Right lobe of liver (tissue), 4 donors: ENCODE measurements around the gene CHM.

Experiments used
- POLR2A ChIP-seq: fragments of 450-650 bp; IDR thresholded peaks from one replicate; pipeline ENCODE4 v1.6.1; 2017; ENCODE audit warnings: antibody characterized with exemption, mild to moderate bottlenecking
- TF ChIP-seq, protein P1 (sequence below), 4 donors: fragments of 200-600 bp in 3 of 4; fragments of 450-650 bp in 1 of 4; IDR thresholded peaks; one replicate each; pipeline versions ENCODE4 v1.5.1 to v1.8.0; 2016 to 2022; ENCODE audit warnings: antibody characterized with exemption in 4 of 4, mild to moderate bottlenecking in 2 of 4
- donor health status: DM: no; HTN: no; CAD: no.
- donor health status: DM: no; HTN: no; CAD: no.
- donor health status: DM: no; HTN: yes; CAD: no.

DNA sequence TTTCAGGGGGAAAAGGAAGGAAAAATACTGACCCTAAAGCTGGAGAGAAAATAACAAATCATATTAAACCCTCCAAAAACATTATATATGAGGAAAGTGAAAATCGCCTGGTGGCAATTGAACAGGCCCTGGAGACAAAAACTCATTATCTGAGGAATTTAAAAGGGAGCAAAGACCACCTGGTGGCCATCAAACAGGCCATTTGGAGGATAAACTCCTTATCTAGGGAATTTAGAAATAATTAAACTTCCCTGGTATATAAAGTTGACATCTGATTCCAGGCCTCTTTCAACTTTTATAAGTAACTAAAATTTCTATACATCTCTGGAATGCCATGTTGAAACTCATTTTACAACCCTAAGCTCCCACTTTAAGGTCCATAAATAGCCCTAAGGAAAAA lies 35.2 kb downstream of the CHM start:
- TF ChIP-seq, protein P1, sequence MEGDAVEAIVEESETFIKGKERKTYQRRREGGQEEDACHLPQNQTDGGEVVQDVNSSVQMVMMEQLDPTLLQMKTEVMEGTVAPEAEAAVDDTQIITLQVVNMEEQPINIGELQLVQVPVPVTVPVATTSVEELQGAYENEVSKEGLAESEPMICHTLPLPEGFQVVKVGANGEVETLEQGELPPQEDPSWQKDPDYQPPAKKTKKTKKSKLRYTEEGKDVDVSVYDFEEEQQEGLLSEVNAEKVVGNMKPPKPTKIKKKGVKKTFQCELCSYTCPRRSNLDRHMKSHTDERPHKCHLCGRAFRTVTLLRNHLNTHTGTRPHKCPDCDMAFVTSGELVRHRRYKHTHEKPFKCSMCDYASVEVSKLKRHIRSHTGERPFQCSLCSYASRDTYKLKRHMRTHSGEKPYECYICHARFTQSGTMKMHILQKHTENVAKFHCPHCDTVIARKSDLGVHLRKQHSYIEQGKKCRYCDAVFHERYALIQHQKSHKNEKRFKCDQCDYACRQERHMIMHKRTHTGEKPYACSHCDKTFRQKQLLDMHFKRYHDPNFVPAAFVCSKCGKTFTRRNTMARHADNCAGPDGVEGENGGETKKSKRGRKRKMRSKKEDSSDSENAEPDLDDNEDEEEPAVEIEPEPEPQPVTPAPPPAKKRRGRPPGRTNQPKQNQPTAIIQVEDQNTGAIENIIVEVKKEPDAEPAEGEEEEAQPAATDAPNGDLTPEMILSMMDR (IDR thresholded peaks at IDR 0.05), result no peak
- no peak for TF ChIP-seq POLR2A
